HepG2 (cell line): ENCODE data around the gene SORL1-AS1.

Experiments
- ADNP ChIP-seq: sonication (generic); formaldehyde crosslinking; IDR thresholded peaks from 2 replicates; pipeline ENCODE4 v1.4.0; 2020; ENCODE audit warnings: missing genetic modification reagents
- HNRNPK ChIP-seq: fragments of 200-400 bp; formaldehyde crosslinking; IDR thresholded peaks from 2 replicates; pipeline ENCODE4 v1.6.1; 2018; ENCODE audit warnings: low read length, low read depth, moderate library complexity, mild to moderate bottlenecking; ENCODE audit not compliant: poor library complexity, severe bottlenecking
- PHF20 ChIP-seq: sonication (generic); formaldehyde crosslinking; IDR thresholded peaks from 2 replicates; pipeline ENCODE4 v1.5.0; 2020; ENCODE audit warnings: mild to moderate bottlenecking, missing genetic modification reagents
- PRMT3 ChIP-seq: sonication (generic); formaldehyde crosslinking; IDR thresholded peaks from 2 replicates; pipeline ENCODE4 v1.8.1; 2022; ENCODE audit warnings: low read depth, mild to moderate bottlenecking, moderate library complexity, missing genetic modification reagents, borderline replicate concordance
- PTBP1 ChIP-seq: fragments of 200-400 bp; formaldehyde crosslinking; IDR thresholded peaks from 2 replicates; pipeline ENCODE4 v1.6.1; 2018; ENCODE audit warnings: low read length, low read depth; ENCODE audit not compliant: poor library complexity, severe bottlenecking
- SMAD3 ChIP-seq: sonication (generic); formaldehyde crosslinking; IDR thresholded peaks from 2 replicates; pipeline ENCODE4 v1.4.0; 2020; ENCODE audit warnings: missing genetic modification reagents
- SSRP1 ChIP-seq: IDR thresholded peaks from 2 replicates; pipeline ENCODE4 v1.6.1; 2016; ENCODE audit warnings: control low read depth
- ZIK1 ChIP-seq: sonication (generic); formaldehyde crosslinking; IDR thresholded peaks from 2 replicates; pipeline ENCODE4 v1.5.0; 2020; ENCODE audit warnings: mild to moderate bottlenecking, low read depth, missing genetic modification reagents, borderline replicate concordance
- ZNF382 ChIP-seq: sonication (generic); formaldehyde crosslinking; IDR thresholded peaks from 2 replicates; pipeline ENCODE4 v1.5.0; 2020; ENCODE audit warnings: missing genetic modification reagents, mild to moderate bottlenecking, borderline replicate concordance
- ZNF44 ChIP-seq: sonication (generic); formaldehyde crosslinking; IDR thresholded peaks from 2 replicates; pipeline ENCODE4 v1.5.1; 2020; ENCODE audit warnings: mild to moderate bottlenecking, missing genetic modification reagents
- ZNF616 ChIP-seq: sonication (generic); formaldehyde crosslinking; IDR thresholded peaks from 2 replicates; pipeline ENCODE4 v1.5.0; 2020; ENCODE audit warnings: low read depth, mild to moderate bottlenecking, missing genetic modification reagents
- TF ChIP-seq, protein P1 (sequence below): IDR thresholded peaks from 2 replicates; pipeline ENCODE4 v1.6.1; 2016; ENCODE audit warnings: missing biosample characterization, missing genetic modification reagents, low read depth
- TF ChIP-seq, protein P2 (sequence below): sonication (generic); formaldehyde crosslinking; IDR thresholded peaks from 2 replicates; pipeline ENCODE4 v1.5.1; 2020; ENCODE audit warnings: mild to moderate bottlenecking, missing genetic modification reagents, borderline replicate concordance
- TF ChIP-seq, protein P3 (sequence below): sonication (generic); formaldehyde crosslinking; IDR thresholded peaks from 2 replicates; pipeline ENCODE4 v1.9.0; 2021; ENCODE audit warnings: missing genetic modification reagents, mild to moderate bottlenecking, borderline replicate concordance
- TF ChIP-seq, protein P4 (sequence below): sonication (generic); IDR thresholded peaks from 2 replicates; pipeline ENCODE4 v1.6.1; 2016; ENCODE audit warnings: low read depth, borderline replicate concordance
- TF ChIP-seq, protein P5 (sequence below): IDR thresholded peaks from 2 replicates; pipeline ENCODE4 v1.6.1; 2012; ENCODE audit warnings: low read depth, low read length, improper control_type of control experiment
- TF ChIP-seq, protein P6 (sequence below): sonication (generic); formaldehyde crosslinking; IDR thresholded peaks from 2 replicates; pipeline ENCODE4 v1.8.0; 2022; ENCODE audit warnings: missing genetic modification reagents, low read depth, mild to moderate bottlenecking, borderline replicate concordance
- TF ChIP-seq, protein P7 (sequence below): sonication (generic); formaldehyde crosslinking; IDR thresholded peaks from 2 replicates; pipeline ENCODE4 v1.4.0; 2020; ENCODE audit warnings: mild to moderate bottlenecking, low read depth, missing genetic modification reagents
- TF ChIP-seq, protein P8 (sequence below): sonication (generic); formaldehyde crosslinking; IDR thresholded peaks from 2 replicates; pipeline ENCODE4 v1.4.0; 2020; ENCODE audit warnings: missing genetic modification reagents

The SORL1-AS1 gene

DNA sequence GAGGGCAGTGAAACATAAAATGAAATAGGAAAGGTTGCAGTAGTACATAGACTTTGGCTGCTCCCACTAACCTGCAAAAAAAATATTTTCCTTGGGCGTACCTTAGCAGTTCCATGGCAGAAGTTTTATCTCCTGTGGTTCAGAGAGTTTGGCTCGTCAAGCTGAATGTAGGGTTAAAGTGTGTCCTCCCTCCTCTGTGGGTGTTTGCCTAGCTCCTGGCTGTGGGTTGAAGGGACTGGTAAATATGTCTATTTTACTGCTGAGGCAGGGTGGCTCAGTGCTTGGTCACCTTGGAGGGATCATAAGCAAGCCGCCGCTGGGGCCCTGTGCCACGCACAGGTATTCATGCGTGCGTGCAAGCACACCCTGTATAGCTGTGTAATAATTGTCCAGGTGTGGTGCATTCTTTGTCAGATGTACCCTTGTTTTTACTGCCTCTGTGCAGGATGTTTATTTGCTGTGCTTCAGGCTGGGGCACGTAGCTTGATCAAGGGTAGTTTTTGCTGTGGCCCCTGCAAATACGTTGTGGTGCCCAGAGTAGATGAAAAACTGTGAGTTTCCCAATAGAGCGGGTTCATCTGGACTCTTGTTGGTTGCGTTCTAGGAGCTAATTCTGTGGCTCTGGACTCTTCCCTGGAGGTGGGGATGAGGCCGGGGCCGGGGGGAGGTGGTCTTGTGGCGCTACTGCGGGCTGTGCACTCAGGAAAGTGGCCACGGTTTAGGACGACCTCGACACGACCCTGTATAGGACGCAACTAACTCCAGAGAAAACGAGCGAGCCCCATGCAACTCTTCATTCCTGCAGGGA lies 1.4 kb downstream of the SORL1-AS1 start (continued):
- TF ChIP-seq, protein P1, sequence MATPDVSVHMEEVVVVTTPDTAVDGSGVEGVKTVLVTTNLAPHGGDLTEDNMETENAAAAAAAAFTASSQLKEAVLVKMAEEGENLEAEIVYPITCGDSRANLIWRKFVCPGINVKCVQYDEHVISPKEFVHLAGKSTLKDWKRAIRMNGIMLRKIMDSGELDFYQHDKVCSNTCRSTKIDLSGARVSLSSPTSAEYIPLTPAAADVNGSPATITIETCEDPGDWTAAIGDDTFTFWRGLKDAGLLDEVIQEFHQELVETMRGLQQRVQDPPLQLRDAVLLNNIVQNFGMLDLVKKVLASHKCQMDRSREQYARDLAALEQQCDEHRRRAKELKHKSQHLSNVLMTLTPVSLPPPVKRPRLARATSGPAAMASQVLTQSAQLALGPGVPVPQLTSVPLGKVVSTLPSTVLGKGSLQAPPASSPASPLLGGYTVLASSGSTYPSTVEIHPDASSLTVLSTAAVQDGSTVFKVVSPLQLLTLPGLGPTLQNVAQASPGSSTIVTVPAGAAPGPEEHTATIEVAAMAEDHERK (CRISPR knock-in tag): no peak
- TF ChIP-seq, protein P2, sequence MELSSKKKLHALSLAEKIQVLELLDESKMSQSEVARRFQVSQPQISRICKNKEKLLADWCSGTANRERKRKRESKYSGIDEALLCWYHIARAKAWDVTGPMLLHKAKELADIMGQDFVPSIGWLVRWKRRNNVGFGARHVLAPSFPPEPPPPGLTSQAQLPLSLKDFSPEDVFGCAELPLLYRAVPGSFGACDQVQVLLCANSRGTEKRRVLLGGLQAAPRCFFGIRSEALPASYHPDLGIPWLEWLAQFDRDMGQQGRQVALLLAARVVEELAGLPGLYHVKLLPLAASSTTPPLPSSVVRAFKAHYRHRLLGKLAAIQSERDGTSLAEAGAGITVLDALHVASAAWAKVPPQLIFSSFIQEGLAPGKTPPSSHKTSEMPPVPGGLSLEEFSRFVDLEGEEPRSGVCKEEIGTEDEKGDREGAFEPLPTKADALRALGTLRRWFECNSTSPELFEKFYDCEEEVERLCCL (CRISPR knock-in tag): no peak
- no peak for TF ChIP-seq ZIK1
- no peak for TF ChIP-seq PTBP1
- TF ChIP-seq ADNP (CRISPR knock-in tag): no peak
- no peak for TF ChIP-seq PRMT3 (CRISPR knock-in tag)
- TF ChIP-seq SMAD3 (CRISPR knock-in tag): no peak
- no peak for TF ChIP-seq PHF20 (CRISPR knock-in tag)
- no peak for TF ChIP-seq ZNF44 (CRISPR knock-in tag)
- TF ChIP-seq, protein P3, sequence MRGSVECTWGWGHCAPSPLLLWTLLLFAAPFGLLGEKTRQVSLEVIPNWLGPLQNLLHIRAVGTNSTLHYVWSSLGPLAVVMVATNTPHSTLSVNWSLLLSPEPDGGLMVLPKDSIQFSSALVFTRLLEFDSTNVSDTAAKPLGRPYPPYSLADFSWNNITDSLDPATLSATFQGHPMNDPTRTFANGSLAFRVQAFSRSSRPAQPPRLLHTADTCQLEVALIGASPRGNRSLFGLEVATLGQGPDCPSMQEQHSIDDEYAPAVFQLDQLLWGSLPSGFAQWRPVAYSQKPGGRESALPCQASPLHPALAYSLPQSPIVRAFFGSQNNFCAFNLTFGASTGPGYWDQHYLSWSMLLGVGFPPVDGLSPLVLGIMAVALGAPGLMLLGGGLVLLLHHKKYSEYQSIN (CRISPR knock-in tag): no peak
- TF ChIP-seq, protein P4, sequence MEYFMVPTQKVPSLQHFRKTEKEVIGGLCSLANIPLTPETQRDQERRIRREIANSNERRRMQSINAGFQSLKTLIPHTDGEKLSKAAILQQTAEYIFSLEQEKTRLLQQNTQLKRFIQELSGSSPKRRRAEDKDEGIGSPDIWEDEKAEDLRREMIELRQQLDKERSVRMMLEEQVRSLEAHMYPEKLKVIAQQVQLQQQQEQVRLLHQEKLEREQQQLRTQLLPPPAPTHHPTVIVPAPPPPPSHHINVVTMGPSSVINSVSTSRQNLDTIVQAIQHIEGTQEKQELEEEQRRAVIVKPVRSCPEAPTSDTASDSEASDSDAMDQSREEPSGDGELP: no peak
- TF ChIP-seq, protein P5, sequence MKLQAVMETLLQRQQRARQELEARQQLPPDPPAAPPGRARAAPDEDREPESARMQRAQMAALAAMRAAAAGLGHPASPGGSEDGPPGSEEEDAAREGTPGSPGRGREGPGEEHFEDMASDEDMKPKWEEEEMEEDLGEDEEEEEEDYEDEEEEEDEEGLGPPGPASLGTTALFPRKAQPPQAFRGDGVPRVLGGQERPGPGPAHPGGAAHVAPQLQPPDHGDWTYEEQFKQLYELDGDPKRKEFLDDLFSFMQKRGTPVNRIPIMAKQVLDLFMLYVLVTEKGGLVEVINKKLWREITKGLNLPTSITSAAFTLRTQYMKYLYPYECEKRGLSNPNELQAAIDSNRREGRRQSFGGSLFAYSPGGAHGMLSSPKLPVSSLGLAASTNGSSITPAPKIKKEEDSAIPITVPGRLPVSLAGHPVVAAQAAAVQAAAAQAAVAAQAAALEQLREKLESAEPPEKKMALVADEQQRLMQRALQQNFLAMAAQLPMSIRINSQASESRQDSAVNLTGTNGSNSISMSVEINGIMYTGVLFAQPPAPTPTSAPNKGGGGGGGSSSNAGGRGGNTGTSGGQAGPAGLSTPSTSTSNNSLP: no peak
- TF ChIP-seq ZNF382 (CRISPR knock-in tag): no peak
- TF ChIP-seq, protein P6, sequence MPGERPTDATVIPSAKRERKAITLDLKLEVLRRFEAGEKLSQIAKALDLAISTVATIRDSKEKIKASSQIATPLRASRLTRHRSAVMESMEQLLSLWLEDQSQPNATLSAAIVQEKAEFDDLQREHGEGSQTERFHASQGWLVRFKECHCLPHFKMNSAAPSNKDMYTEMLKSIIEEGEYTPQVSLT (CRISPR knock-in tag): no peak
- TF ChIP-seq, protein P7, sequence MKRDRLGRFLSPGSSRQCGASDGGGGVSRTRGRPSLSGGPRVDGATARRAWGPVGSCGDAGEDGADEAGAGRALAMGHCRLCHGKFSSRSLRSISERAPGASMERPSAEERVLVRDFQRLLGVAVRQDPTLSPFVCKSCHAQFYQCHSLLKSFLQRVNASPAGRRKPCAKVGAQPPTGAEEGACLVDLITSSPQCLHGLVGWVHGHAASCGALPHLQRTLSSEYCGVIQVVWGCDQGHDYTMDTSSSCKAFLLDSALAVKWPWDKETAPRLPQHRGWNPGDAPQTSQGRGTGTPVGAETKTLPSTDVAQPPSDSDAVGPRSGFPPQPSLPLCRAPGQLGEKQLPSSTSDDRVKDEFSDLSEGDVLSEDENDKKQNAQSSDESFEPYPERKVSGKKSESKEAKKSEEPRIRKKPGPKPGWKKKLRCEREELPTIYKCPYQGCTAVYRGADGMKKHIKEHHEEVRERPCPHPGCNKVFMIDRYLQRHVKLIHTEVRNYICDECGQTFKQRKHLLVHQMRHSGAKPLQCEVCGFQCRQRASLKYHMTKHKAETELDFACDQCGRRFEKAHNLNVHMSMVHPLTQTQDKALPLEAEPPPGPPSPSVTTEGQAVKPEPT: no peak
- TF ChIP-seq, protein P8, sequence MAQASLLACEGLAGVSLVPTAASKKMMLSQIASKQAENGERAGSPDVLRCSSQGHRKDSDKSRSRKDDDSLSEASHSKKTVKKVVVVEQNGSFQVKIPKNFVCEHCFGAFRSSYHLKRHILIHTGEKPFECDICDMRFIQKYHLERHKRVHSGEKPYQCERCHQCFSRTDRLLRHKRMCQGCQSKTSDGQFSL (CRISPR knock-in tag): no peak
- no peak for TF ChIP-seq SSRP1 (CRISPR knock-in tag)
- TF ChIP-seq HNRNPK: no peak
- TF ChIP-seq ZNF616 (CRISPR knock-in tag): no peak
